Hippocampal formation (tissue), 2 donors: ENCODE results near the gene PAXX.

Experiments used
- DNase-seq, 2 donors: peaks; one replicate each; lab custom pipeline; 2025; lab: John Stamatoyannopoulos, UW

PAXX gene

DNA sequence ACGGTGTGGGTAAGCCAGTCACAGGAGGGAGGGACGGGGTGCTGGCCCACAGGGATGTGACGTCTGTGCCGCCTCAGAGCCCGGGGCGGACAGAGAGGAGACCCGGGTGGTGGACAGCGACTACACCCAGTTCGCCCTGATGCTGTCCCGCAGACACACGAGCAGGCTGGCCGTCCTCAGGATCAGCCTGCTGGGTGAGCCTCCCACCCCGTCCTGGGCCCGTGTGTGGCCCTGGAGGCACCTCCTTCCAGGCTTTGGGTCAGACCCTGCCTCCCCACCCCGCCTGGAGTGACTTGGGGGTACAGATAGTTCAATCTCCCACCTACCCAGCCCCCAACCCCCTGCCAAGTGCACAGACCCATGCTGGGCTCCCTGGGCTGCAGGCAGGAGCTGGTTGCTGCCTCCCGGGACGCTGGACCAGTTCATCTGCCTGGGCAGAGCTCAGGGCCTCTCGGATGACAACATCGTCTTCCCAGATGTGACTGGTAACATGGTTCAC is 38.4 kb upstream of the PAXX start:
- no peak for DNase-seq

DNA sequence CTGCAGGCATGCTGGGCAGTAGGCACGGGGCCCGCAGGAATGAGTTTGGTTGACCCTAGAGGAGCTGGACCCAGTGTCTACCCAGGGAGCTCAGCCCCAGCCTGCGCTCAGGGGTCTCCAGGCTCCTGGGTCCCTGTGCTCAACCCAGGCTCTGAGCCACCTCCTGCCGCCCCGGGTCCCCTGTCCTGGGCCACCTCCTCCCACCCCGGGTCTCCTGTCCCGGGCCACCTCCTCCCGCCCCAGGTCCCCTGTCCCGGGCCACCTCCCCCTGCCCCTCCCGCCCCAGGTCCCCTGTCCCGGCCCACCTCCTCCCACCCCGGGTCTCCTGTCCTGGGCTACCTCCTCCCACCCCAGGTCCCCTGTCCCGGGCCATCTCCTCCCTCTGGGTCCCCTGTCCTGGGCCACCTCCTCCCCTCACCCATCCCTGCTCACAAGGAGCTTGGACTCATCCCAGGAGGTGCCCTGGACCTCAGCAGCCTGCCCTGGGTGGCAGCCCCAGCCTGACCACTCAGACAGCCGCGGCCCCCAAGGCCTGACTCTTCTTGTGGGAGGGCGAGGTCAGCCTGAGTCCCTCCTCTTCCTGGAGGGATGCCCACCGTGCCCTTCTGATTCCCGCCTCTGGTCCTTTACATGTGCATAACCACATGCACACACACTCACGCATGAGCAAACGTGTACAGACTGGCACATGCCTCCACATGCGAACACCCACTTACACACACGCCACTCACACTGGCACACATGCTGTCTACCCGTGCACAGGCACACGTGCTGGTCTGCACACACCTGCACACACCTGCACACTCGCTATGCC is 37.7 kb upstream of the PAXX start:
- no peak for DNase-seq

DNA sequence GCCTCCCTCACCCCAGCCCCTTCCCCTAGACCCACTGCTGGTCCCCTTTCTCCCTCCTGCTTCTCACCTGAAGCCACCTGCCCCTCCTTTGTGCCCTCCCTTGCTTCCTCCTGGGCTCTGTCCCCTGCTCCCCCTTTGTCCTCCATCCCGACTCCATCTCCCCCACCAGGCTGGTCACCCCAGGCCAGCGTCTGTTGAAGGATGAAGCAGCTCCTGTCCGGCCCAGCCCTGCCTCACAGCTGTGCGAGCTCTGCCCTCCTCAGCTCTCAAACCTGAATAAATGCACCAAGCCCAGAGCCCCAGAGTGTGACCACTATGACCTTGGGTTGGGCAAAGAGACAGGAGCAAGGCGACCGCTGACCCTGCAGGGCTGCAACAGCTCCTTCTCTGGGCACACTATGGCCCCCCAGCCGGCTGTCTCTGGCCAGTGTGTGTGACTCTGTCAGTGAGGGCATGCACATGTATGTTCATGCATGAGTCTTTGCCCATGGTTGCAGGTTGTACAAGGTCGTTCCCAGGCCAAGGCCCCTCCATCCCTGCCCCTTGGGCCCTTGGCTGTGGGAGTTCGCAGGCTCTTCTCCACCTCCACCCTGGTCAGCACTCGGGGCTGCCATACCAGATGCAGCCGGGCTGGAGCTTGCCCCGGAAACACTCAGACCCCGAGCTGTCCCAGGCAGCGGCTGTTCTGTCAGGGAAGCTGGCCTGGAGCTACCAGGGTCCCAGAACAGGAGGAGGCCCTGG is 36.9 kb upstream of the PAXX start:
- DNase-seq, result no peak

DNA sequence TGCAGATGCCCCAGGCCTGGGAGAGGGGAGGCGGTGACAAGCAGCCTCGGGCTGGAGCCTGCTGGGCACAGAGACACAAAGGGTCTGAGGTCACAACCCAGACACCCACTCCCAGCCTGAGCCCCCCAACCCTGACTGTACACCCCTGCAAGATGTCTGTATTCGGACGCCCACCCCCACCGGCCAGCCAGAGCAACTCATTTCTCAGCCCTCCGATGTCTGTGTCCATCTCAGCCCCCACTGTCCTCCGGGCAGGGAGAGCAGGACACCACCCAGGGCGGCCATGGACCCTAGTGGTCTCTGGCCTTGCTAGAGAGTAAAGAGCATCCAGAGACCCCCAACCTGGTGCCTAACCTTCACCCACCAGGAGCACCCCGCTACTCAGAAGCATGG is 36.3 kb upstream of the PAXX start:
- no peak for DNase-seq

DNA sequence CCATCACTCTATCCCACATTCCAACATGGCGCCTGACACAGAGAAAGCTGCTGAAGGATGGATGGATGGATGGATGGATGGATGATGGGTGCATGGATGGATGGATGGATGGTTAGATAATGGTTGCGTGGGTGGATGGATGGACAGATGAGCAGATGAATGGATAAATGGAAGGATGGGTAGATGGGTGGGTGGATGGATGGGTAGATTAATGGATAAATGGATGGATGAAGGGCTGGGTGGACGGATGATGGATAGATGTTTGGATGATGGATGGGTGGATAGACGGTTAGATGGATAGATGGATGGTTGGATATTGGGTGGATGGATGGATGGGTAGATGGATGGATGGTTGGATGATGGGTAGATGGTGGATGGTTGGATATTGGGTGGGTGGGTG is 35.6 kb upstream of the PAXX start:
- DNase-seq, result no peak

DNA sequence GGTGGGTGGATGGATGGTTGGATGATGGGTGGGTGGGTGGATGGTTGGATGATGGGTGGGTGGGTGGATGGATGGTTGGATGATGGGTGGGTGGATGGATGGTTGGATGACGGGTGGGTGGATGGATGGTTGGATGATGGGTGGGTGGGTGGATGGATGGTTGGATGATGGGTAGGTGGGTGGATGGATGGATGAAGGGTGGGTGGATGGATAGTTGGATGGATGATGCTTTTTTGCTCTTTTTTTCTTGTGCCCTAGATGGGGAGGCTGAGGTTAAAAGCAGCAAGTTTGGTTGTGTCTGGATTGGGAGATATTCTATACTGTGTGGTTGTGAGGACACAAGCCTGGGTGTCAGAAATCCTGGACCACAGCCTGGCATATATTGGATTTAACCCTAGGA is 34.8 kb upstream of the PAXX start:
- DNase-seq, result no peak

DNA sequence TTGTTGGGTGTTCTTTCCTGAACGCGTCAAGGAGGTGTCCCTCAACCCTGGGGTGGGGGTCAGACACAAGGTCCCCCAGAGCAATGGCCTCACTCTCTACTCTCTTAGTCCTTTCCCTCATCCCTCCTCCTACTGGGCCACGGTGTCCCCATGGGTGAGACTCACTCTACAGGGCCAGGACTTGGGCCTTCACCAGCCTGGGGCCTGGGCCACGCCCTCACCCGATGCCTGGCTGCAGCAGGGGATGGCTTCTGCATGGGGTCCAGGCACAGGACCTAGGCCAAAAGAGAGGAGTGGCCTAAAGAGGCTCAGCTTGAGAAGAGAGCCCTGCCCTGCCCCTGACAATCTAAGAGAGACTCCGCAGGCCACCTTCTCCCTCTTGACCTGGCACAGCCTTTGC is 34.3 kb upstream of the PAXX start:
- no peak for DNase-seq

DNA sequence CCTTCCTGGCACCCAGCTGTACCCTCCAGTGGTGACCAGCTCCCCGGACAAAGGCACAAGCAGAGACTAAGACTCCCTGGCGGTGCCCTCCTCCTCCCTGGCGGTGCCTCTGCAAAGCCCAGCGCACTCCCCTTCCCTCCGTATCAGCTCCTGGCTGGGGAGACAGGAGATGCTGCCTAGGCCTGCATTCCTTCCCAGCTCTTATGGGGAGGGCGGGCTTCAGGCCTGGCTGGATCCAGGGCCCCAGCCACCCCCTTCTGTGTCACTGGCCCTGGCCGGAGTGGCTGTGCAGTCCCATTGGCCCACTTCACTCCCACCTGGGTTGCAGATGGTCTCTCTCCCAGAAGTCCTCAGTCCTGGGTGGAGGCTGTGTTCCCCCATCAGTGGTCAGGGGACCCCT is 33.7 kb upstream of the PAXX start:
- no peak for DNase-seq

DNA sequence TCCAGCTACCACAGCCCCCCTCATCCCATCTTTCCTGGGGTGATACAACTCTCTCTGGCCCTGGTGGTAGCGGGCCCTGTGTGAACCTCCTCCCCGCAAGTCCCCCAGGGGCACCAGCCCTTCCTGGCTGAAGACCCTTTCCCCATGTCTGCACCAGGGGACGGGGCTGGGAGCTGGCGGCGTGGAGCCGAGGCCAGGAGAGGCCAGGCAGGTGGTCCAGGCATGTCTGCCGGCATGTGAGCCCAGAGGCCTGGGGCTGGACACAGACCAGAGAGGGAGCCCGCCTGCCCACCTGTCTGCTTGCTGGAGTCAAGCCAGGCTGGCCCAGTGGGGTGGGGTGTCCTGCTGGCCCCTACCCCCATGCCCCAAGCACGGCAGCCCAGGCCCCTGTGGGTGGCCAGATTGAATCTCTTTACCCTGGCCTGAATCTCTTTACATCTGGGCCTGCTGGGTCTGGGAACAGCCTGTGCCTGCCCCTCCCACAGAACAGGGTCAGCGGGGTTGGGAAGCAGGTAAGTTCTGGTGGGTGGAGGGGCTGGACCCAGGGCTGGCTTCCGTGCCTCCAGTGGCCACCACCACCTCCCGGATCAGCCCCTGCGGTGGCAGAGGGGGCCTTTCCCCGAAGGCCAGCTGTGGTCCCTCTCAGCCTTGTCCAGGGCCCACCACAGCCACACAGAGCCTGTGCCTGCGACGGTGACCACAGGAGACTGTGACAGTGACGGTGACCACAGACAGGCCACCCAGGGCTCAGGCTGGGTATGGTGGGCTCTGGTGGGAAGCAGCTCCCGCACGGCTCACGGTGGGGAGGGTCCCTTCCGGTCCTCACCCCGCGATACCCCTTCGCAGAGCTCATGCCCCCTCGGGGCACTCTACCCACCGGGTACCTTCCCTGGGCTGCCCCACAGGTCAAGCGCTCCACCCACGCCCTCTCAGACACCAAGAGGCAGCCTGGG is 33.0 kb upstream of the PAXX start:
- DNase-seq, result no peak

DNA sequence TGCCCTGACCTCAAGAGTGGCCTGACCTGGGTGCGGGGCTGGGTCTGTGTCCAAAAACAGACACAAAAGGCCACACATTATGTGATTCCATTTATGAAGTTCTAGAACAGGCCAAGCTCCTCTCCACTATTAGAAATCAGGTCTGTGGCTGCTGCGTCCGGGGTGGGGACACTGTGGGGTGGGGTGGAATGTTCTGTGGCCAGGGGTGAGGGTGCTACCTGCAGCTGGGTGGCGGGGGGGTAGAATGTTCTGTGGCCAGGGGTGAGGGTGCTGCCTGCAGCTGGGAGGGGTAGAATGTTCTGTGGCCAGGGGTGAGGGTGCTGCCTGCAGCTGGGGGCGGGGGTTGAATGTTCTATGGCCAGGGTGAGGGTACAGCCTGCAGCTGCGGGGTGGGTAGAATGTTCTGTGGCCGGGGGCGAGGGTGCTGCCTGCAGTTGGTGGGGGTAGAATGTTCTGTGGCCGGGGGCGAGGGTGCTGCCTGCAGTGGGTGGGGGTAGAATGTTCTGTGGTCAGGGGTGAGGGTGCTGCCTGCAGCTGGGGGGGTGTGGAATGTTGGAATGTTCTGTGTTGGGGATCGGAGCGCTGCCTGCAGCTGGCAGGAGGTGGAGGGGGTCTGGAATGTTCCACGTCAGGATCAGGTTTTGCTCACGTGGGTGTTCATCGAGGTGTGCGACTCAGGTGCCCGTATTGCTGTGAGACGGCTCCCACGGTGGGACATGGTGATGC is 31.8 kb upstream of the PAXX start:
- no peak for DNase-seq

DNA sequence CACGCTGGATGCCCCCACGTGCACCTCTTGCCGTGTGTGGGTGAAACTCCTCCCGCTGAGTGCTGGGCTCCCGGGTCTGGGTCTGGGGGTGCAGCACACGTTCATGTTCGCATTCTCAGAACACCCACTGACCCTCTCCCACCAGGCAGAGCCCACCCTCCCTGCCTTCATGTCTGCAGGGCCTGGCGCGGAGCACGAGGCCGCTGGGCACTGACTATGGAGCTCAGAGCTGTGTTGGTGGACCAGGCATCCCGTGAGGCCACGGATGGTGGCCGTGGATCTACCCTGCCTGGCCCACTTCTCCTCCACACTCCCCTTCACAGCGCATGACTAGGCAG is 31.3 kb upstream of the PAXX start:
- DNase-seq, result no peak

DNA sequence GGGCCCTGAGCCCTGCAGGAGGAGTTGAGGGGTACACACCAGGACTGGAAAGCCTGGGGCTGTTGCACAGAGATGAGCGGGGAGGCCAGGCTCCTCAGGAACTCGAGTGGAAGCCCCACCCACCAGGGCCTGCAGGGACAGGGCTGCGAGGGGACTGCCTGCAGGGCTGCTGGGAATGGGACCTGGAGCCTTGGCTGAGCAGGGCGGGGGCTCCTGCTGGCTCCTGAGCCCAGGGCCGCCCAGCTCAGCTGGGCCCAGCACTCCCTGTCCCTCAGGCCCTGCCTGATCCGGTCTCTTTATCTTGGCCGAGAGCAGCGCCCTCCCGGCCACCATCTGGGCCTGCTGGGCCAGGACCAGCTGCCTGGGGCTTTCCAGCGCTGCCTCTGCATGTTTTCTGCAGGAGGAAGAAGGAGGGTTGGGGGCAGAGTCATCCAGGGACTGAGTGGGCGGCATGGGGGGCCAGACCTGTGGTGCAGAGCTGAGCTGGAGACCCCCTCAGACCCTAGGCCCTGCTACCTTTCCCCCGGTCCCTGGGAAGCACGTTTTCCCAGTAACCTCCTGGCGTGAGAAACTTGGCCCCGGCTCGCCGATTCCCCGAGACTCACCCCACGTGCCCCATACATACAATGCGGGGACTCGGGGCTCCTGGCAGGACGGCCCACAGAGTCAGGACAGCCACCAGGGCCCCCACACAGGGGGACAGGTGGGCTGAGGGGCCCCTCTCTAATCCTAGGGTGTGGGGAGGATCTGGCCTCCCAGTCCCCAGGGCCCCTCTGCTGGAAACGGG is 30.8 kb upstream of the PAXX start:
- DNase-seq, result peak in 1 of 2 donors; percentile 37

DNA sequence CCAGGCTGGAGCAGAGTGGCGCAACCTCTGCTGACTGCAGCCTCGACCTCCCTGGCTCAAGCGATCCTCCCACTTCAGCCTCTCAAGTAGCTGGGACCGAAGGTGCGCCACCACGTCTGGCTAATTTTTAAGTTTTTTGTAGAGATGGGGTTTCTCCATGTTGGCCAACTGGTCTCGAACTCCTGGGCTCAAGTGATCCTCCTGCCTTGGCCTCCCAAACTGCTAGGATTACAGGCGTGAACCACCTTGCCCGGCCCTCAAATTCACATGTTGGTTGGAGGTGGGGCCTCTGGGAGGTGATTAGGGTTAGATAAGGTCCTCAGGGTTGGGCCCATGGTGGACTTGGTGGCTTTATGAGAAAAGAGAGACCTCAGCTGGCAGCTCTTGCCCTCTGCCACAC is 30.1 kb upstream of the PAXX start:
- DNase-seq, result no peak

DNA sequence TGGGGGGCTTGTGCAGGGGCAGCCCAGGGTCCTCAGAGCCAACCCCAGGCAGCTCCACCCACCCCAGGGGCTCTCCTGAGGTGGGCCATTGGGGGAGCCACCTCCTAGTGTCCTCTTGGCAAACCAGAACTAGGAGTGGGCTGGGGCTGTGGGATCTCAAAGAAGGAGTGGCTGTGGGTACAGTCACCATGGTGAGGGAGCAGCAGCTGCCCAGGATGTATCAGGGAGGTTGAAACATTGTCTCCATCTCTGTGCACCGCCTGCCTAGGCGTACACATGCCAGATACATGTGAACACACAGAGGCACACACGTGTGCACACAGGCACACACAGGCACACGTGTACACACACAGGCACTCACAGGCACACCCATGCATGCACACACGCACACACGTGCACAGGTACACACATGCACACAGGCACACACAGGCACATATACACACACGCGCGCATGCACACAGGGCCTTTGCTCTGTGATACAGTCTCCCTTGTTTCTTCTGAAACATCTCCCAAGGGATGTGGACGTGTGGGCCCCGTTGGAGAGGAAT is 29.4 kb upstream of the PAXX start:
- no peak for DNase-seq

DNA sequence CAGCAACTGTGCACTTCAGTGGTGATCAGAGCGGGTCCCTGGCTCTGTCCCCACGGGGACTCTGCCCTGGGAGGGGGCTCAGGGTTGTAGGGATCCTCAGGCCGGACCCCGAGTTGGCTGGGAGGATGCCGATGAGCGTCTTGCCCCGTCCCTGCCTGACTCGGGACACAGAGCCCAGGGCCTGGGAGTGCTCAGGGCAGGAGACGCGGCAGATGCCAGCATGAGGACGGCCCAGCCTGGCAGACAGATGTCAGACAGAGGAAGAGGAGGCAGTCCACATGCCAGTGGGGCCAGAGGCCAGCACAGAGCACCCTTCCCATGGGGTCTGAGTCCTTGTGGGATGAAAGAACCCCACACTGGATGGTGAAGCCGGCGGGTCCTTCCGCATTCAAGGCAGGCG is 28.9 kb upstream of the PAXX start:
- DNase-seq, result no peak

DNA sequence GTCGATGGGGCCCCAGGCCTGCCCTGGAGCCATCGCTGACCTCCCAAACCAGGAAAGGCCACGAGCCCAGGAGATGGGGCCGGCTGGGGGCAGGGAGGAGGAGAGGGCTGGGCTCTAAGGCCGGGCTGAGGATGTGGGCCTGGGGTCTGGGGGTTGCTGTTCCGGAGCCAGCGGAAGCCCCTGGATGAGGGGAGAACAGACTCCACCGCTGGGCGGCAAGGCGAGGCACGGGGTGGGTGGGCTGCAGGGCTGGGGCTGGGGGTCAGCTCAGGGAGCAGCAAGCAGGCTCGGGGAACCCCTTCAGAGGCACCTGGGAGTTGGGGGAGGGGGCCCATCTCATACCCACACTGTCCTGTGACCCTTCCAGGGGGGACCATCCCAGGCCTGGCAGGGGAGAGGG is 28.5 kb upstream of the PAXX start:
- no peak for DNase-seq

DNA sequence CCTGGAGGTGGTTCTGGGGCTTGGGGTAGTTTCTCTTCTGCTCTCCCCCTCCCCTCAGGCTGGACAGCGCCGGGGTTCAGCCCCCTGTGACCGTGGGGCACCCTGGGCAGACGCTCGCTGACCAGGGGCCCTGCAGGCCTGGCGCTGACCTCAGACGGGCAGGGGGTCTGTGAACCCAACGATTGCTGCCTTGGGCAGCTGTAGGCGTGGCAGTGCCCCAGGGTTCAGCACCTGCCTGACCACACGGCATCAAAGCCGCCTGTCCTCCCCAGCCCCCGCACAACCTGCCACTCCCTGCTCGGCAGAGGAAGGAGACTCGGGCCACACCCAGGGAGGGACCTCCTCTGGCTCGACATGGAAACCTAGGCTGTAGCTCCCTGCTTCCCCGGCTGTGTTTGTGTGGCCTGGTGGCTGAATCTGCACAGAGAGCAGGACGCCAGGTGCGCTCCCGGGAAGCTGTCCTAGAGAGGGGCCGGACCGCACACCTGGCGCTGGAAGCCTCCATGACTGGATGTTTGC is 28.0 kb upstream of the PAXX start:
- DNase-seq, result no peak

DNA sequence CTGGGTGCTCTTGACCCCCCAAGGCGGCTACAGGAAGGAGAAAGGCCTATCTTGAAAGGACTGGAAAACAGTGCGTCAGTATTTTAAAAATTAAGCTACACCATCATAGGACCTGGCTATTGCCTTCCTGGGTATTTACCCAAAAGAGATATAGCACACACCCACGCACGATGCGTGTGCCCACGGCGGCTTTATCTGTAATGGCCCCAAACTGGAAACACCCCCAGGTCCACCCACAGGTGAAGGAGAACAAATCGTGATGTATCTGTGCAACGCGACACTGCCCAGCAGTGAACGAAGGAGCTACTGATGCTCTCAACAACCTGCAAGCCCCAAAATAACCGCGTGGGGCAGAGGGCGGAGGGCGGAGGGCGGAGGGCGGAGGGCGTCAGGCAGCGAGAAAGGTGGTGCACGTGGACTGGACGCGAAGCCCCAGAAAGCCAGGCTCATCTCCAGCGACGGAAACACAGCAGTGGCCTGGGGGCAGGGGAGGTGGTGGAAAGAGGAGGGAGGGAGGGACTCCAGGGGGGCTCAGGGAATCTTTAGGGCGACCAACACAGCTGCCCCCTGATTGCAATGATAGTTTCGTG is 27.3 kb upstream of the PAXX start:
- no peak for DNase-seq

DNA sequence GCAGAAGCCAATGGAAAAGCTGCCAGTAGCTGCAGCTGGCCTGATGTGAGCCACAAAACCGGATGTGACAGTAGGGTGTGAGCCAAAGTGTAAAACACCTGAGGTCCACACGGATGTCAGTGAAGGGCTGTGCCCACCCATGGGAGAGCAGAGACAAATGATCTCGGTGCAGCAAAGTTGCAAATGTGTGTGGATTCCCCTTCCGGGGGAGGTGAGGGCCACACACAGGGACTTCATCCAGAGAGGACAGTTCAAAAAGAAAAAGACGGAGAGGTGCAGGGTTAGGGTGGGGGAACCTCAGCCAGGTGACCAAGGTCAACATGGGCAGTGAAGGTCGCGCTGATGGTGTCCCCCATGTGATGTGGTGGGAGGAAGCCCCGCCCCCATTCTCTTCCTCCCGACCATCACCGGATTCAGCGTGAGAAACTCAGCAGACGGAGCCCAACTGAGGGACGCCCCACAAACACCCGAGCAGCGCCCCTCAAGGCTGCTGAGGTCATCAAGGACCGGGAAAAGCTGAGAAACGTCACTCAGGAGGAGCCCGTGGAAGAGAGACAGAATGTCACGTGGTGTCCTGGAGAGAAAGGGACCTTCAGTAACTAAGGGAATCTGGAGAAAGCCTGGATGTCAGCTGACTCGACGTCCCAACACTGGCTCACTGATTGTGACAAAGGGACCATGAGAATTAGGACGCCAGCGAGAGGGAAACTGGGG is 26.3 kb upstream of the PAXX start:
- peak; percentile 57 to 88 for DNase-seq
